NOMO-1 treated with dmso at 0.1 percent for 144 hours (cell line): ENCODE data around the gene NHEJ1.

Experiments
- DNase-seq: peaks from one replicate; lab custom pipeline; 2025; ENCODE audit not compliant: unreplicated experiment; lab: John Stamatoyannopoulos, UW

NHEJ1 gene

DNA sequence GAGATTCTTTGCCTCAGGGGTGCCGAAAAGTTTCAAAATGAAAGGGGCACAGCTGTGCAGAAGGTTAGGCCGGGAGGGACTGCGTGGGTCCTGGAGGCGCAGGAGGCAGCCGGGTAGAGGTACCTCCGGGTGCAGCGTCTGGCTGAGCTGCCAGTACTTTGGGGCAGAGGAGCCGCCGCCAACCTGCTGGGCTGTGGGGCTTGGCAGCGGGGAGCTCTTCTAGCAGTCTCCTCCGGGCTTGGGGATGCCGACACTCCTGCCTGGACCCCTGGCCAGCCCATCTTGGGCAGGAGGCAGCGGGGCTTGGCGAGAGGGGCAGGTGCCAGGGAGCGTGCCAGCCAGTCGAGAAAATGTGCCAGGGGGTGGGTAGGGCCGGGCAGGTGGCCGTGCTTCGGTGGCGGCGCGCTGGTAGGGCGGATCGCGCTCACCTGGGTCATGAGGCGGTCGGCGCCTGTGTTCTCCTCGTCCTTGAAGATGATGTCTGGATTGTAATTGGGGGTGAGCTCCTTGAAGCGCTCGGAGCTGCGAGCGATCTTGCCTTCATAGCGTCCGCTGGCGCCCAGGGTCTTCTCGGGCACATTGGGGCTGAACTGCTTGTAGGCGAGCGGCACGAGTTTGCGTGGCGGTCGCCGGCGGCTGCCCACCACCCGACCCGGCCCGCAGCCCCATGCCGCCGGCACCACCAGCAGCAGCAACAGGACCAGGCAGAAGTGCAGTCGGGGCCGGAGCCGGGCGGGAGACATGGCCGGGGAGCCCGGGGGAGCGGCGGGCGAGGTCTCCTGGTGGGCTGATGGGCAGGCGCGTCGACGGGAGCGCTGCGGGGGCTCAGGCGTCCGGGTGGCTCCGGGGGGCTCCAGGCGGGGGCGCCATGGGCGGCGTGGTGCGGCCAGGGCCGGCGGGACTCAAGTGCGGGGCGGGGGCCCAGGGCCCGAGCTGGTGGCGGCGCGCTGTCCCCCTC is 100.6 kb downstream of the NHEJ1 start:
- no peak for DNase-seq

DNA sequence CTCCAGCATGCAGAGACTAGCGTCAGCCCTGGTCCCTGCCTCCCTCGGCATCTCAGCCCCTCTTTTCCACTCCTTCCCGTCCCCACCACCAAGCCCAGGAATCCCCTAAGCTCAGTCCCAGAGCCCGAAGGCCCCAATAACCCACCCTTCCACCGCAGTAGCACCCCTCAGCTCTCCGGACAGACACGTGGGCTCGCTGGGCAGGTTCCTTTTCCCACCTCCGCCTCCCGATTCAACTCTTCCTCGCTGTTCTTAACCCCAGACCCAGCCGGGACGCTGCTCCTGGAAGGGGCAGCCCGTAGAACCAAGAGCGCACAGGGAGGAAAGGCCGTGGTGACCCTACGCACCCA is 101.3 kb downstream of the NHEJ1 start:
- DNase-seq = no peak

DNA sequence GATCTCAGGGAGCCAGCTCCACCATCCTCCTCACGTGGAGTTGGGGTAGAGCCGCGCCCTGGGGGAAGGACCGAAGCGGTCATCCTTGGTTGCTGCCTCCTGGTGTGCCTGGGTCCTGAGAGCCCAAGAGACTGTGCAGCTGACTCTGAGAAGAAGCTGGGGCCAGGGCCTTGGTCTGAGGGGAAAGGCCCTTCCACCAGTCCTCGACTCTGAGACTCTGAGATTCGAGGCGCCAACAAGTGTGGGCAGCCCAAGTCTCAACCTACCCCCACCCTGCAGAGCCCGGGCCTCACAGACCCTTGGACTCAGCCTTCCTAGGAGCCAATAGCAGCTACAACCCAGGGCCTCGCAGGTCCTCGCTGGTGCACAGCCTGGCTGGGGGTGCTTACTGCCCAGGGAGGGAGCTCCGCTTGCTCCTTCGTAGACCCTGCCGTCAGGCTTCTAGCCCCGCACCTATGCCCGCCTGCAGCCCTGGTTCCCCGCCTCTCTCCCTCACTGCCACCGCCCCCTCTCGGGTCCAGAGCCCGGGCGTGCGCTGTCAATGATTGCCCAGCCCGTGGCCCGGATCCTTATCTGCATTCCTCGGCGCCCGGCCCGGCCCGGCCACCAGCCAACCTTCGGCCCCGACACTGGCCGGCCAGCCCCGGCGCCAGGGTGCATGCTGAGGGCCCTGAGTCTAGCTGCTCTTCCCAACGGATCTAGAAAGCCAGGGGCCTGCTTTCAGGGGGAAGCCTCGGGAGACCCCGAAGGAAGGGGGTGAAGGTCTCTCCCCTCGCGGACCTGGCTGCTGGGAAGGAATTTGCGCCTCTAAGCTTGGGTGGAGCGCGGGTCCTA is 101.9 kb downstream of the NHEJ1 start:
- DNase-seq = no peak

DNA sequence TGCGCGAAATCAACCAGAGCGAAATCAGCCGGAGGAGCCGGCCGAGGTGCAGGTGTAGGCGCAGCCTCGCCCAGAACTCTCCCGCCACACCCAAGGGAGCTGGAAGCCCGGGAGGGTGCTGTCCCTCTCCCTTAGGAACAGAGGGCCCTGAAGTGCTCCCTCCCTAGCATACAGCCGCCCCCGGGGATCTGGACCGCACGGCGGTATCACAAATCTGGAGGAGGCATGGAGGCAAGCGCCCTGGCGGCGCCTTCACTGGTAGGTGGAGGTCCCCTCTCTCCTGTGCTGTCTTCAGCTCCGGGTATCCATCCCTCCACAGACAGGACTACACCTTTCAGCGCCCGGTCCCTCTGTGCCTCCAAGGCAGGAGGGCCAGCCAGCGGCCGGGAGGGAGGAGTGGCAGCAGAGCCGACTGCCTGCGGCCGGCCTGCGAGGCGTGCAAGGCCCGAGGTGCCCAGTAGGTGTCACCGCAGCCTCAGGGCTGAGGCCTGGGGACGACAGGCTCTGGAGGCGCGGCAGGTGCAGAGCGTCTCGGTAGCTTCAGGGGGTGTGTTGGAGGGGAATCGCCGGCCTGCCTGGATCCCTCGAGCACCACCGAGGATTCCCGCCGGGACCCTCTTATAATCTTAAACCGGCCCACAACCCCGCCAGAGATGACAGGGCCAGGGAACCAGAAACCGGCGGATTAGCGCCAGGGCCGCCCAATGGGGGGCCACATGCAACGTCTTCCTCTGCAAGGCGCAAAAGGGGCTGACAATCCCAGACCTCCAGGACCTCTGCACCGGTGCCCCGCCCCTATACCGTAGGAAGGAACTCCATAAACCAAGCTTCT is 102.7 kb downstream of the NHEJ1 start:
- DNase-seq = peak; percentile 67

DNA sequence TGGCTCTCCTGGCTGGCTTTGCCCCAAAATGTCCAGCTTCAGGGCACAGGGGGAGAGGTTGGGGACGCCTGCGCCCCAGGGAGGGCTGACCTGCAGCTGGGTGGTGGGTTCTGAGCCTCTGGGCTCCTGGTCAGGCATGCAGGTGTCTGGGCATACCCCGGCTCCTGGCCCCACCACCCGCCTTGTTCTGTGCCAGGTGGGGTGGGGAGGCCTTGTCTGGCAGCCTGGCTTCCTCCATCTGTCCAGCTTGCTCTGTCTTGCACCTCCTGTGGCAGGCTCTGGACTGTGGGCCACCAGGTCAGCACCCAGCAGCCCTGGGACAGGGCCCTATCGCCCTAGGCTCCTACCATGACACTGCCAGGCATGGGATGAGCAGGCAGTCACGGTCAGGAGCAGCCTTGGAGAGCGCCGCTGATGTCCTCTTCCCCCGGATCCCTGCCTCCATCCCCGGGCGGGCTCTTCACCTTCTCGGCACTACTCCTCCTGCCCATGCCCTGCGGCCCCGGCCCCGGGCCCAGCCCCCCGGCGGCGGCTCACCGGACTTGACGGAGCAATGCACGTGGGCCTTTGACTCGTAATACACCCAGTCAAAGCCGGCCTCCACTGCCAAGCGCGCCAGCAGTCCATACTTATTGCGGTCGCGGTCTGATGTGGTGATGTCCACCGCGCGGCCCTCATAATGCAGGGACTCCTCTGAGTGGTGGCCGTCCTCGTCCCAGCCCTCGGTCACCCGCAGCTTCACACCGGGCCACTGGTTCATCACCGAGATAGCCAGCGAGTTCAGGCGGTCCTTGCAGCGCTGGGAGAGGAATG is 103.5 kb downstream of the NHEJ1 start:
- DNase-seq = no peak

DNA sequence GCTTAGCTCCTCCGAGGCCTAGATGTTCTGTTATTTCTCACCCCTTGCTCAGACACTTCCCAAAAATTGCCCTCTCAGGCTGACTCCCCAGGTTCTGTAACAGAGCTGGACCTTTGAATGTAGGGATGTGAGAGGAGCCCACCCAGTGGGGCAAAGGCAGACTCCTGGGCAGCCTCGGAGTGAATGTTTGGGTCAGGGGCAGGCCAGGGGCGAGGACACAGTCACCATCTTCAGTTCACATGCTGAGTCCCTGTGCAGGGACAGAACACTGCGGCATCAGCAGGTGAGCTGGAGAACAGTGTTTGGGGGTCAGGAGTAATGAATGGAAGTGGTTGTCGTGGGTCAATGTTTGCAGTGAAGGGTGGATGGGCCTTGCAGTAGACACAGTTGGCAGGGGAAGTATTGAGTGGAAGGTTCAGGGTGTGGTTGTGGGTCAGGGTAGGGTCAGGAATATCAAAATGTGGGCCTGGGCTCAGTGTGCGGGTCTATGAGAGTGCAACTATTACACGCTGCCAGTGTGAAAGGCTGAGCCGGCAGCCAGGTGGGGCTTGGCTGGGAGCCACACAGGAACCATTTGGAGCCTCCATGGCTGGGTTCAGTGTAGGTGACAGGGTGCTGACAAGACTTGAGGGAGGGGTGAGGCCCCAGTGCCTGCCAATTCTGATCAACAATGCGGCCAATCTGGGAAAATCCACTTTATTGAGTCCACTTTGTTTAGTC is 104.3 kb downstream of the NHEJ1 start:
- no peak for DNase-seq

DNA sequence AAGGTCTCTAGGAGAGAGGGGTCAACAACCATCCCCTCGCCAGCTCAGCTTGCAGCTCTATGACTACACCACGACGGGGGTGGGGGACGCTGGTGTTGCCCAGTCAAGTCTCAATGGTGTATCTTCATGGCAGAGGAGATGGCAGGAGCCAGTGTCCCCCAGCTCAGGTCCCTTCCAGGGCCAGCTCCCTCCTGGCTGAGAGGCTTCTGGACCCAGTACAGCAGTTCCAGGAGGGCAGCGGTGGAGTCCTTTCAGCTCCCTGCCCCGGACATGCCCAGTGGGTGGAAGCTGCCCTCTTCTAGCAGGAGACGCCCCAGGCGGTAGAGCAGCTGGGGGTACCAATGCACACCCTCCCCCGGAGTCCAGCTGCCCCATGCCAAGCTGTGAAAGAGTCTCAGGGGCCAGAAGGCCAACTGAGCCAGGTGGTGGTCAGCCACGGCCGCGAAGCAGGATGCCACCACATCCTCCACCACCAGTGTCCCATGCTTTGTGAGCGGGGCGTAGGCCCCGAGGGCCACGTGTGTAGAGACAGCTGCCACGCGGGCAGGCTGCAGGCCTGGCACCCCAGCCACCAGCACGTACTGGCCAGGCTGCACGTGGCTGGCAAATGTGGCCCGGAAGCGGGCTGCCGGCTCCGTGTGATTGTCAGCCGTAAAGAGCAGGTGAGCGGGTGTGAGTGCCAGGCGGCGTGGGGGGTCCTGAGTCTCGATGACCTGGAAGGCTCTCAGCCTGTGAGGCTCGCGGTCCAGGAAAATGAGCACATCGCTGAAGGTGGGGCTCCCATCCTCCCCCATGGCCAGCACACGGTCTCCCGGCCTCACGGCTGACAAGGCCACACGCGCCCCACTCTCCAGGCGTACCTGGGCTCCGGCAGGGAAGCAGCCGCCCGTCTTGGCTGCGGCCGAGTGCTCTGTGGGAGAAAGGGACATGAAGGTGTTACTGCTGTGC is 105.4 kb downstream of the NHEJ1 start:
- no peak for DNase-seq

DNA sequence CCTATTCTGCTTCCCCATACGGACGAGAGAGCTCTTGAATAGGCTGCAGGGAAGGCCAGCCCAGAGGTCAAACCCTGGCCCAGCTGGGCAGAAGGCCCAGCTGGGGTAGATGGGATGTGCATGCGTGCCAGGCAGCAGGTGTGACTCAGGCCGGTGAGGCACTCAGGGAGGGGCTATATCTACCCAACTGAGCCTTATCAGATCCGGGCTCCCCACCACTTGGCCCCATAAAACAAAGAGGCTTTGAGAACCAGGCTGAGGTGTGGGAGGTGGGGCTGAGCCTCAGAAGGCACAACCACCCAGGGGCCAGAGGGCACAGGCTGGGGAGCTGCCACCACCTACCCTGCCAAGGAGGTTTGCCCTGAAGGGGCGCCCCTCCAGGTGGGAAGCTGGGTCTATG is 111.3 kb downstream of the NHEJ1 start:
- no peak for DNase-seq

DNA sequence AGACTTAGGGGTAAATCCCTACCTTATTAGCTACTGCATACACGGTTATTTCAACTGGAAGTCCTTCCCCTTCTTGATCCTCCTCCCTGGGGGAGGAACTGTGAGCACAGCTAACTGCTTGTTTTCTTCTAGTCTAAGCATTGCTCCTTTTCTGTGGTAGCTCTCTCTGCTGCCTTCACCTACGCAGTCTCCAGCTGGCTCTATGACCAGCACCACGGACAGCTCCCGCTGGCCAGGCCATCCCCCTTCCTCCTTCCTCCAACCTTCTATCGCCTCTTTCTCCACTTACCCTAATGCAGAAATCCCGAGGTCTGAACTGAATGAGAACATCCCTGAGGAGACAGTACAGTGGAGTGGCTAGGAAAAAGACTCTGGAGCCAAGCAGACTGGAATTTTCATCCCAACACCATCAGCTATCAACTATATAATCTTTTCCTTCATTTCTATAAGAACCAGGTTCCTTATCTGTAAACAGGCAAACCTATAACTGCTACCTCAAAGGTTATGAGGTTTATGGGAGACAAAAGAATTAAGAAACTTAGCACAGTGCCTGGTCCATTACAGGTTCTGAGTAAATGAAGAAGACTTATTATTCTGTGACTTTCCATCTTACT is 114.6 kb downstream of the NHEJ1 start:
- DNase-seq = peak; percentile 18

DNA sequence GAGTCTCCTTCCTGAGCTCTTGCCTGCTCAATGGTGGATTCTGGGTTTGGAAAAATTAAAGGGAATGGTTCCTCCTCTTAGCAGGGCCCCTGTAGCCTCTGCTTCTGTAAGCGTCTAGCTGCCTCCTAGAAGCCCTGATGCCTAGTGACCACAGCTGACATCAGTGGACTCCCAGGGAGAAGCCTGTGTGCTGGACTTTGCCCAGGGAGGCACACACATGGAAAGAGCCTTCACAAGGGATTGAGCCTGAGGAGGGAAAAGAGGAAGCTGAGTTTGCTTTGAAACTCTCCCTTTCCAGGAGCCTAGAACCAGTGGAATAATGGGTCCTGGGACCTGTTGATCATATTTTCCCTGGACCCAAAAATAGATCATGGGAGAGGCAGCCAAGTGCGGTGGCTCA is 117.9 kb downstream of the NHEJ1 start:
- no peak for DNase-seq

DNA sequence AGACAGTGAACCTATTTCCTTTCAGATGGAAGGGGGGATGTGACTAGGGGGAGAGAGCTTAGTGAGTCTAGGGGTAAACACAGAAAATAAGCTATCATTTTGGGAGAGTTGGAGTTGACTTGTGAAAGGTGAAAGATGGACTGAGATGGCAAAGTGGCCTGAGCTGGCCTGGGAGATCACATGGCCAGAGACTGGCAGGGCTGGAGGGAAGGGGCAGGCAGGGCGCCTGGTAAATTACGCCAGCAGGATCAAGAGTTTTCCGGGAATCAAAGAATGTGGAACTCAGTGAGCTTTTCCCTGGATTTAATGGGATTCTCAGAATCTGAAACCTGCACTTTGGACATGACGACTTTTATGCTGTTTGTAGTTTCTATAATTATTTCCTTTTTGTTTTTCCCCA is 118.5 kb downstream of the NHEJ1 start:
- DNase-seq = no peak

DNA sequence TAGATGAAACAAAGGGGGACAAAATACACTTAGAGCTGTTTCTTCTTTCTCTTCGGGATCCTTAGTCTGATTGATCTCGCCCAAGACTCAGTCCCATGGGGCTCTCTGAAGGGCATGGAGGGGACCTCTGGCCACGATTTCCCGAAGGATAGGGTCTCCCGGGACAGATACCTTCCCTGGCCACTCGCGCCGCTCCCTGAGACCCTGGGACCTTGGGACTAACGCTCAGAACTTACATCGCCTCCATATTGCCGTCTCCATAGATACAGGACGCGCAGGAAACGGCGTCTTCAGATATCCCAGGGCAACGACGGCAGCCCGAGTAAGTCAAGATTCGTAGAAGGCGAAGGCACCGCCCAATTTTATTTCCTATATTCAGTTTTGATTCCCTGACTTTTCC is 119.4 kb downstream of the NHEJ1 start, which contains the start of gene CFAP65:
Gene CFAP65 (minus strand): TSS at position 265 of the 400 bp plus-strand sequence. CDS start 2,468 bp downstream, outside the sequence.
- DNase-seq = no peak

DNA sequence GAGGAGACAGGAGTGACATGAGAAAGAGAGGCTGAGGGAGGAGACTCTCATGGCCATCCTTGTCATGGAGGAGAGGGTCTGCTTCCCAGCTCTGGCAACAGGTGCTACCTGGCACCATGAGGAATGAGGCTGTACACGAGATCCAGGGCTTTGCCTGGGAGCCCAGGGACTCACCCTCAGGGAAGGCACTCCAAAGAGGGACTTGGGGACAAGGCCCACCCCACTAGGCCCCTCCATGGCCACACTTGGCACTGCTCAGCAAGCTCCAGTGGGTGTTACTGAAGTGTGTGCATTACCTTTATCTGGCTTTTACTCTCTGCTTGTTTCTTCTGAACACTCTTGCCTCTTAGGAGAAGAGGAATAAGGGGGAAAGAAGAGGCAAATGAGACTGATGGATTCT is 122.0 kb downstream of the NHEJ1 start:
- DNase-seq = no peak

DNA sequence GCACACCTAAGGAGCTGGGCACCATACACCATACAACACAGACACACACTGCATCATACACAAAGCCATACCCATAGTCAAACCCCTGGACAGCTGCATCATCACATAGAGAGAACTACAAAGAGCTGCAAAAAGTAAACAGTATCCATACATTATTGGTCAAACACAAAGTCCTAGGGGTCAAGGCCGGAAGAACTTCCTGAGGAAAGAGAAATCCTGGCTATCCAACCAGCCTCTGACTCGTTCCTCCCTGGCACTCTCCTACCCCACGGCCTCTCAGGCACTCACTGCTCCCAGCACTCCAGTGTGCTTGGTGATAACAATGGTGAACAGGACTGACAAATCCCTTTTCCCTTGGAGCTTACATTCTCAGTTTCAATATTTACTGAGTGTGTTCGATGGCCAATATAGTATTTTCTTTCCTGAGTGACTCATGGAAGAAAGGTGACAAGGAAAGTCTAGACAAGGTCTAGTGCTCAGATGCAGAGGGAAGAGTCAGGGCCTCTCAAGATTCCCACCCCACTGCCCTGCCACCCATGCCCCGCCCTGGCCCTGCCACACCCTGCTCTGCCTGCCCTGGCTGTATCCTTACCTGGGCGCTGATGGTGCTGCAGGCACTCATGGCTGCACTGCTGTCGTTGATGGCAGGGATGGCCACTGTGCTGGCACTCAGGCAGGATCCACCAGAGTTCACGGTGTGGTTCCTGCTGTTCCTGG is 122.7 kb downstream of the NHEJ1 start:
- no peak for DNase-seq

DNA sequence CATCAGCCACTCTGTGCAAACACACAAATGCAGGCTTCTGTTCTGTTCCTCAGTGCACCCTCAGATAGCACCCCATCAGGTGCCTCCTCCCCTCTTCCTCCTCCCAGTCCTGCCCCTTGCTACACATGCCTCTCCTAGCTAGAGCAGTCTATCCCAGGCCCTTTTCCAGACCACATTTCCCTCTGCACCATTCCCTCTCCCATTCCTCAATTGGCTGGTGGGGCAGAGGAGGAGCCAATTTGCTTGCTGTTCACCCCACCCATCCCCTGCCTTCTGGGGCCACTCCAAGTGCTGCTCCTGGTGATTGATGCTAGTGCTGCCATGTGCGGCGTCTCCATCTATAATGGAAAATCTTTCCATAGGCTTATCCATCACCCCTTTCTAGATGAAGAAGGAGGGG is 124.7 kb downstream of the NHEJ1 start:
- no peak for DNase-seq

DNA sequence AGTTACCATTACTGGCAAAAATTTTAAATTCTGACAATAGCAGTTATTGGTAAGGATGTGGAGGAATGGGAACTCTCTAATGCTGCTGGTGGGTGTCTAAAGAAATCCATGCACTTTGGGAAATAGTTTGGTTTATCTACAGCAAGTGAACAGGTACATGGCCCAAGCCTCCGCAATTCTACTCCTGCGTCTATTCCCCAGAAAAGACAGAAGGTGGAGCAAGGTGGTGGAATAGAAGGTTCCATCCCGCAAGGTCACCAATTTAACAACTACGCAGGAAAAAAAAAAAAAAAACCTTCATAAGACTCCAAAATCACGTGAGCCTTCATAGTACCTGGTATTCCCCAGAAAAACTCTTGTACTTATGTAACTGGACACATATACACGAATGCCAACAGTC is 125.8 kb downstream of the NHEJ1 start:
- DNase-seq = no peak

DNA sequence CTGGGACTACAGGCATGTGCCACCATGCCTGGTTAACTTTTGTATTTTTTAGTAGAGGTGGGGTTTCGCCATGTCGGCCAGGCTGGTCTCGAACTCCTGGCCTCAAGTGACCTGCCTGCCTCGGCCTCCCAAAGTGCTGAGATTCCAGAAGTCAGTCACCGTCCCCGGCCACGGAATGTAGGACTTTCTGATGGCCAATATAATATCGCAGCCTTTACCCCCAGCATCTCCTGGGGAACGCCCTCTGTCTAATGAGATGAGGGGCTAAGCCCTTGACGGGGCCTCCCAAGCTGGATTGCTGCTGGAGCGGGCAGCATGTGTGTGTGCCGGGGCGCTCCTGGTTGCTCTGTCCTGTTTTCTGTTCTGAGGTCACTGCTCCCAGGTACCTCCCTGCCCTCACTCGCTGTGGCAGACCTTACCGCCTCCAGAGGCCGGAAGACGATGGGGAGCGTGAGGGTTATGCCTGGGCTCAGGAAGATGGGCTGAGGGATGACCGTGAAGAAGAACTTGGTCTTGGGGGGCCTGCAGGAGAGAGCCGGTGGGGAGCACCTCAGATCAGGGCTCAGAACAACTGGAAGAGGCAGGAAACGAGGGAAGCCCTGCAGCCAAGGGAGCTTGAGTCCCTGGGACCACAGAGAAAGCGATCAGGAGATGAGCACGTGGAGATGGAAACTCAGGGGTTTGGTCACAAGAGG is 128.4 kb downstream of the NHEJ1 start:
- DNase-seq = no peak
